Left renal cortex interstitium (tissue), 4 donors: ENCODE results near the gene PAM16. TPM values are rescaled to one million over a fixed set of nuclear protein-coding genes. Genes with fewer than 3 reads are reported as not detected.
"Not testable (repeated sequence)": the region's sequence is repeated elsewhere in the genome, so short reads cannot be mapped to it uniquely, and the experiment has no call there.

Experiments used
- DNase-seq, 4 donors: peaks; one replicate each; pipeline ENCODE4 v3.0.0-alpha.2; 2013; ENCODE audit warnings: low read depth in 4 of 4, low spot score in 2 of 4, missing footprints in 1 of 4
- polyA plus RNA-seq, 4 donors: library from polyadenylated mRNA; unstranded; fragments of 120-200 nt; gene quantifications; one replicate each; pipeline ENCODE4 v1.2.1, GENCODE V29; 2013; ENCODE audit not compliant: insufficient read length in 4 of 4

The PAM16 gene
- polyA plus RNA-seq, 4 donors, result 16.7 to 34.2 (median 30.6) TPM

DNA sequence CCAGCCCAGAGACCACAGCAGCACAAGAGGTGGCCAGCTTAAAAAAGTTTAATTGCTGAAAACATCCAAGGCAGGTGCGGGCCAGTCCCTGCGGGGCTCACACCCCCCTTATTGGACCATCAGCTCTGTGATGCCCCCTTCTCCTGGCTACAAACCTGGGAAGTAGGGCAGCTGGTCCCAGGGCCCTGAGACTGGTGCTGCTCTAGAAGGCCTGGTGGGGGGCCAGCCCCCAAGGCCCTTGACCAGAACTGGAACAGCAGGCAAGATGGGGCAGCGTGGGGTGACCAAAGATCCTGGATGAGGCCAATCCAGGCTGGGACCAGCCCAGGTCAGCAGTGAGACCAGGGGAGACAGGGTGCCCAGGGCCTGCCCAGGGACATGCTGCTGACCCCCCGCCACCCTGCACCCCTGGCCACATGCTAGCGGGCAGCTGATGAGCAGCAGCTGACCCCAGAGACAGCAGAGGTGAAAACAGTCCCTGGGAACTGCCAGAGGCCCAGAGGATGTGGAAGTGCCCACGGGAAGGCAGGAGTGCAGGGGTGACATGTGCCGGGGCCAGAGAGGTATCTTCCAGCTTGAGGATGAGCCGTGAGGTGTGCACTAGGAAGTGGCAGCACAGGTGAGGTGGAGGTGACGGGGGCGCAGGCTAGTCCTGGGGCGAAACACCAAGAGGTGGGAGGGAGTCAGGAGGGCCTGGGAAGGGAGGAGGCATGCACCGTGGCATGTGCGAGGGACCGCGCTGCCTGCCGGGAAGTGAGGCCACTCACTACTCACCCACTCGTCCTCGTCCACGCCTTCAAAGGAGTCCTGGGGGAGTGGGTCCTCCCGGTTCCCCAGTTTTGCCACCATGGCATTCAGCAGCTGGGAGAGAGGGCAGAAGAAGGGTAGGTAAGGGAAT is 3.6 kb upstream of the PAM16 start:
- no peak for DNase-seq

DNA sequence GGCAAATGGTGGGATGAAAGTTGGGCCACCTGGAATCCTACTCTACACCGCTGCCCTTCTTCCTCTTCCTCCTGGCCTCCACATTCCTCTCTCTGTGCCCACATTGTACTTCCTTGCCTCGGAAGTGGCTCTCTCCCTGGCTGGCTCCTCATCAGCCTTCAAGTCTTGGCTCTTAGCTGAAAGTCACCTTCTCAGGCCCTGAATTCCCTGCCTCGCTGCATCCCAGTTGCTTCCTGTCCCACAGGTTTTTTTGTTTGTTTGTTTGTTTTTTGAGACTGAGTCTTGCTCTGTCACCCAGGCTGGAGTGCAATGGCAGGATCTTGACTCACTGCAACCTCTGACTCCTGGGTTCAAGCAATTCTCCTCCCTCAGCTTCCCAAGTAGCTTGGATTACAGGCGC is 2.6 kb upstream of the PAM16 start:
- DNase-seq, result no peak

DNA sequence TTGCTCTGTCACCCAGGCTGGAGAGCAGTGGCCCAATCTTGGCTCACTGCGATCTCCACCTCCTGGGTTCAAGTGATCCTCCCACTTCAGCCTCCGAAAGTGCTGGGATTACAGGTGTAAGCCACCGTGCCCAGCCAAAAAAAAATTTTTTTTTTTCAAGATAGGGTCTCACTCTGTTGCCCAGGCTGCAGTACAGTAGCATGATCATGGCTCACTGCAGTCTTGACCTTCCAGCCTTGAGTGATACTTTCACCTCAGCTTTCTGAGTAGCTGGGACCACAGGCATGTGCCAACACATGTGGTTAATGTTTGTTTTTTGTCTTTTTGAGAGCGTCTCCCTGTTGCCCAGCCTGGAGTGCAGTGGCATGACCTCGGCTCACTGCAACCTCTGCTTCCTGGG is 1.7 kb upstream of the PAM16 start:
- DNase-seq, result no peak

DNA sequence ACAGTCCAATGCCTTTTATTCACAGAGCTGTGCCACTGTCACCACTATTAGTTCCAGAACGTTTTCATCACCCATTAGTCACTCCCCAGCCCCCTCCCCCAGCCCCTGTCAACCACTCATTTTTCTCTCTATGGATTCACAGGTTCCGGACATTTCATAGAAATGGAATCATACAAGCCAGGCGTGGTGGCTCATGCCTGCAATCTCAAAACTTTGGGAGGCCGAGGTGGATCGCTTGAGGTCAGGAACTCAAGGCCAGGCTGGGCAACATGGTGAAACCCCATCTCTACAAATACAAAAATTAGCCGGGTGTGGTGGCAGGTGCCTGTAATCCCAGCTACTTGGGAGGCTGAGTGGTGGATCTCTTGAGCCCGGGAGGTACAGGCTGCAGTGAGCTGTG is 759 bp upstream of the PAM16 start:
- DNase-seq, result no peak

DNA sequence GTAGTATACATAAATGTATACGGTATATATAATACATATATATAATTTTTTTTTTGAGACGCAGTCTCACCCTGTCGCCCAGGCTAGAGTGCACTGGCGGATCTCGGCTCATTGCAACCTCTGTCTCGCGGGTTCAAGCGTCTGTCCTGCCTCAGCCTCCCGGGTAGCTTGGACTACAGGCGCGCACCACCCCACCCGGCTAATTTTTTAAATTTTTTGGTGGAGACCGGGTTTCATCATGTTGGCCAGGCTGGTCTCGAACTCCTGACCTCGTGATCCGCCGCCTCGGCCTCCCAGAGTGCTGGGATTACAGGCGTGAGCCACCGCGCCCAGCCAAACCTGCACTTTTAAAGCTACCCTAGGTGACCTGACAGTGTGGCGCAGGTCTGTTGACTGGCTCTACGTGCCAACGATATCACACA is 745 bp downstream of the PAM16 start:
- DNase-seq, result no peak

DNA sequence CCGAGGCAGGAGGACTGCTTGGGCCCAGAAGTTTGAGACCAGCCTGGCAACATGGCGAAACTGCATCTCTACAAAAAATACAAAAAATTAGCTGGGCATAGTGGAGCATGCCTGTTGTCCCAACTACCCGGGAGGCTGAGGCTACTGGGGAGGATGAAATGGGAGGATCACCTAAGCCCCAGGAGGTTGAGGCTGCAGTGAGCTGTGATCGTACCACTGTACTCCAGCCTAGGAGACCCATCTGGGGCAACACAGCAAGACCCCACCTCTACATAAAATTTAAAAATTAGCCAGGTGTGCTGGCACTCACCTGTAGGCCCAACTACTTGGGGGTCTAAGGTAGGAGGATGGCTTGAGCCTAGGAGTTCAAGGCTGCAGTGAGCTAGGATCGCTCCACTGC is 1.8 kb downstream of the PAM16 start:
- DNase-seq, result no peak

DNA sequence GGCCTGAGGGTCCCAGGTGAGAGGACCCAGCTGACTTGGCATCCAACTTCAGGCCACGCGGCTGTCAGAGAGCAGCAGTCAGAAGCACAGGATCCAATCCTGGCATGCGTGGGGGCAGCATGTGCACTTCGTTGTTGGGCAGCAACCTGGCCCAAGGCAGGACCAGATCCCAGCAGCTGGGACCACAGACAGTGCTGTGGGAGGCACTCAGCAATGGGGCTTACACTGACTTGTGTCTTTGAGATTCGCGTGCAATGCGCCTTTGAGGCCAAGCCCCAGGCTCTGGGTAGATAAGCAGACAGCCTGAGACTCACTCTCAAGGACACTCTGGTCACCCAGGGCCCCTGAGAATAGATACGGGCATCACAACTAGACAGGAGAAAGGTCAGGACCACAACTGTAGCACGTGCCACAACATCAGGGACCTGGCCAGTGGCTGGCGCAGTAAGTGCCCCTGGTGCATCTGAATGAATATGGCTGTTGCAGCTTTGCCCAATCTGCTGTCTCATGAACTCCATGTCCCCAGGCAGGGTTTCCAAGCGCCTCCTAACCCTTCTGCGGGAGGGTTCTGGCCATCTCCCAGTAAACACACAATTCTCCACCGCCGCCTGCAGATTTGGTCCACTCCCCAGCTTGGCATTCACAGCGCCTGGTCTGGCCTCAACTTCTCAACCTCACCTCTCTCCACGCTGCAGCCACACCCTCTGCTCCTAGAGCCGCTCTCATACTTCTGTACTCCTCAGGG is 3.2 kb downstream of the PAM16 start:
- no peak for DNase-seq

DNA sequence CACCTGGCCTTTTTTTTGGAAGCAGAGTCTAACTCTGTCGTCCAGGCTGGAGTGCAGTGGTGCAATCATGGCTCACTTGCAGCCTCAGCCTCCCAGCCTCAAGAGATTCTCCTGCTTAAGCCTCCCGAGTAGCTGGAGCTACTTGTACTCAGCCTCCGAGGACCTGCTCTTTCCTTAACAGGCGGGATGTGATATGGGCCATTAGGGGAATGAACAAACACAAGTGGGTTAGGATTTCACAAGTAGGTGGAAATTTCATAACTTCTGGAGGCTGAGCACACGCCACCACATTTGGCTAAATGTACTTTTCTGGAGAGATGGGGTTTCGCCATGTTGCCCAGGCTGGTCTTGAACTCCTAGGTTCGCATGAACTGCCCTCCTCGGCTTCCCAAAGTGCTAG is 4.1 kb downstream of the PAM16 start:
- DNase-seq, result no peak

DNA sequence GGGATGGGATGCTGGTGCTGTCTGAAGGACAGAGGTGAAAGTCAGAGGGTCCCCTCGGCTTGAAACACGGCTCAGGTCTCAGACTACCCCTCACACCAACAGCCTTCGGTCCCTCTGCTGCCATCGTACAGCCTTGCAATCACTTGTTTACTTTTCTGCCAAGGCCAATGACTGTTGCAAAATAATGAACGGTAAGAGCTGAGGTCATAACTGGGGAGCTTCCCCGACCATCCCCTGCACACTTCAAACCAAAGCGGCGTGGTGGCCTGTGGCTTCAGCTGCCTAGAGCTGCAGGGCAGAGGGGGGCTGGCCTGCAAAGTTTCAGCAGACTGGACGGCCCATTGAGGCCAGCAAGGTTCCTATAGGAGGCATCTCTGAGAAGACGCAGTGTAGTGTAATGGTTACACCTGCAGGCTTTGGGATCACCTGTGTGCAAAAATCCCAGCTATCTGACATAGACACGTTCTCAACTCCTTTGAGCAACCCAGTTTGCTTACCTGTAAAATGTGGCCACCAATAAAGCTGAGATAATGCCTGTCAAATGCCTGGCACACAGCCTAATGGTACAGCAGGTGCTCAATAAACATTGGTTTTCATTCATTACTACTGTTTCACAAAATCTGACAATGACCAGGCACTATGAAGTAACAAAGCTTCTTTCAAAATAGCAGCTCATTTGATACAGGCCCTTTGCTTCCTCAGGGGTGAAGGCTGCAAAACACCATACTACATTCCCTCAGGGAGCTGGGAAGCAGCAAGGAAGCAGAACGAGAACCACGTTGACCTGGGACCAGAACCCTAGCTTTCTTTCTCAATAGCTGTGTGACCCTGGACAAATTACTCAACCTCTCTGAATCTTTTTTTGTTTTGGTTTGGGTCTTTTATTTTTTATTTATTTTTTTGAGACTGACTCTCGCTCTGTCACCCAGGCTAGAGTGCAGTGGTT is 5.0 kb downstream of the PAM16 start:
- DNase-seq, result no peak

DNA sequence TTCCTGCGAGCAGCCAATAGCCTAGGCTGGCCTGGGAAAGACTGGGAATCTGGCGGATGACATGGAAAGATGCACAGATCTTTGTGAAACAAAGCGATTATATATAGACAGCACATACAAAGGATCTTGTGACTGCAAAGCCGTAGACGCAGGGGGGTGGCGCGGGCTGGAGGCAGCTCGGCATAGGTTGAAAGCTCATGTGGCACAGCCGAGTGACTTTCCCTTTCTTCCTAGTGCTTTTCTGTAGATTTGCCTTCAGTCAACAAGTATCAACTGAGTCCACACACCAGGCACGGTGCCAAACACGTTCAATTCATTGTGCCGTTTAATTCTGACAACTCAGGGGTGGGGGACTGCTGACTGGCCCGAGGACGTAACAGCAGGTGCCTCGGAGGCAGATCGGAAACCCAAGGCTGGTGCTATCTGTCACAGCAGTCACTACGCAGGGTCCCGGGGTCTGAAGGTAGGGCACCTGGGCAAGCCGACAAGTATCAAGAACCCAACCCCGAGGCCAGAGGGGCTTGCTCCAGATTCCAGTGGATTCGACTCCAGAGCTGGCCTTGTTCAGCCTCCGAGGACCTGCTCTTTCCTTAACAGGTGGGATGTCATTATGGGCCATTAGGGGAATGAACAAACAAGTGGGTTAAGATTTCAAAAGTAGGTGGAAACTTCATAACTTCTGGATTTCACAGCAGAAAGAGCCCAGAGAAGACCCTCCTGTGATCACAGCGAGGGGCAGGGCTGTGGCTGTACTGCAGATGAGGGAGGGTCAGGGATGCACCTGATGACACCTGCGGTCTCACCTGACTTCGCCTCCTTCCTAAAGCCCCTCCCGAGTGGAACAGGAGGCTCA is 5.9 kb downstream of the PAM16 start:
- DNase-seq, result no peak

DNA sequence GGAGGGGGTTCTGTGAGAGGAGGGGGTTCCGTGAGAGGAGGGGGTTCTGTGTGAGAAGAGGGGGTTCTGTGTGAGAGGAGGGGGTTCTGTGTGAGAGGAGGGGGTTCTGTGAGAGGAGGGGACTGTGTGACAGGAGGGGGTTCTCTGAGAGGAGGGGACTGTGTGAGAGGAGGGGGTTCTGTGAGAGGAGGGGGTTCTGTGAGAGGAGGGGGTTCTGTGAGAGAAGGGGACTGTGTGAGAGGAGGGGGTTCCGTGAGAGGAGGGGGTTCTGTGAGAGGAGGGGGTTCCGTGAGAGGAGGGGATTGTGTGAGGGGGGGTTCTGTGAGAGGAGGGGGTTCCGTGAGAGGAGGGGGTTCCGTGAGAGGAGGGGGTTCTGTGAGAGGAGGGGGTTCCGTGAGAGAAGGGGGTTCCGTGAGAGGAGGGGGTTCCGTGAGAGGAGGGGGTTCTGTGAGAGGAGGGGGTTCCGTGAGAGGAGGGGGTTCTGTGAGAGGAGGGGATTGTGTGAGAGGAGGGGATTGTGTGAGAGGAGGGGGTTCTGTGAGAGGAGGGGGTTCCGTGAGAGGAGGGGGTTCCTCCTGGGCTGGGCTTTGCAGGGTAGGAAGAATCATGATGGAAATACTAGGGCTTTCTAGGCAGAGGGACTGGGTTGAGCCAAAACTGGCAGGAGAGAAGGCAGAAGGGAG is 6.7 kb downstream of the PAM16 start:
- DNase-seq, result not testable (repeated sequence)

DNA sequence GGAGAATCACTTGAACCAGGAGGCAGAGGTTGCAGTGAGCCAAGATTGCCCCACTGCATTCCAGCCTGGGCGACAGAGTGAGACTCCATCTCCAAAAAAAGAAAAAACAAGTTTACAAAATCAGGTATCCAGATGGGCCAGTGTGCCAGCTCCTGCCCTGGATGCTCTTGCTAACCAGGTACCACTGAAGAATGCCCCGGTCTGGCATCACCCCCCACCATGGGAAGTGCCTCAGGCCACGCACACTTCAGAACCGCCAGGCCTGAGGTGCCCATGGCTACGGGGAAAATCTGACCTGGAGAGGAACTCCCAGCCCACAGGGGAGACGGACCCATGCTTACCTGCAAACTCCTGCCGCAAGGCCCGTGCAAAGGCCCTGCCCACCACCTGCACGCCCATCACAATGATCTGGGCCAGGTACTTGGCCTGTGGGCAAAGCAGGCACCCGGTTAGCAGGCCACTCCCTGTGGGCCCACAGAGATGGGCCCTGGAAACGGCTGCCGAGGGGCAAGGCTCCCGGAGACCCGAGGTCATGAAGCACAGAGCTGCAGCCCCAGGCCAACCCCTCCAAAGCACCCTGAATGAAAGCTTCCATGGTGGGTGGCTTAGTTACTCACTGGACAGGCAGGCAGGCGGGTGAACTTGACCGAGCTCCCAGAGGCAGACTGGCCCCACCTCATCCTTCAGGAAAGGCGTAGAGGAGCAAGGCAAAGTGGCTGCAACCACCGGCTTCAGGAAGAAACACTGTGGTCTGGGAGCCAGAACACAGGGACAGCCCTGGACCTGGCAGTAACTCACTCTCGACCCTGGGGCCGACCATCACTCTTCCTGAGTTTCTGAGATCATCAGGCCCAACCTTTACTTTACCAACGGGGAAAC is 8.0 kb downstream of the PAM16 start:
- no peak for DNase-seq

DNA sequence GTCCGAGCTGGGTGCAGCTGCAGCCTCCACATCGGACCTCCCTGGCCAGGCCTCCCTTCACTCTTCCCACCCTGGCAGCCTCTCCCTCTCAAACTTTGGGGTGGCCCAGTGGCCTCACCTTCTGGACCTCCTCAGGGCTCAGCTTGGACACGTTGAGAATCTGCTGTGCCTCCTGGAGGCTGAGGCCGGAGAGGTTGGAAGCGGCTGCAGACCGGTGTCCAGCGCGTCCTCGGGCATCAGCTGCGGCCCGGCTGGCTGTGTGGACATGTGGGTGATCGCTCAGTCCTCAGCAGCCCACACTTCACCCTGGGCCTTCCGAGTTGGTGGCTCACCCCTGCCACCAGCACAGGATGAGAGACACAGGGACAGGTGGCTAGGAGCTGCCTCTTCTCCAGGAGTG is 9.9 kb downstream of the PAM16 start:
- no peak for DNase-seq

DNA sequence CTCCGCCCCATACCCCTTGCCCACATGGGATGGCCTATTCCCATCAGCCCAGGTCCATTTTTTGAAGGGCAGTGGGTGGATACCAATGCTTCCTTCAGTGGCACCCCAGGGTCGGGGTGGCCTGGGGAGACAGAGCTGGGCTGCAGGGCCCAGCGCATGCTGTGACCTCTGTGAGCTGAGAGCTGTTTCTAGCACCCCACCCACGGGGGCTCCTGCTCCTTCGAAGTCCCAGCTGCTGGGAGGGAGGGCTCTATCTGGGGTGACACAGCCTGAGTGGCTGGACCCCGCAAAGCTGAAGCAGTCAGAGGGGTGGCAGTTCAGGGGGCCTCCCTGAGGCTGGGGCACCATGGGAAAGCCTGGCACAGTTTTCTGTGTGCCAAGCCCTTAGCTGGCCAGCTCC is 10.7 kb downstream of the PAM16 start:
- DNase-seq, result no peak

DNA sequence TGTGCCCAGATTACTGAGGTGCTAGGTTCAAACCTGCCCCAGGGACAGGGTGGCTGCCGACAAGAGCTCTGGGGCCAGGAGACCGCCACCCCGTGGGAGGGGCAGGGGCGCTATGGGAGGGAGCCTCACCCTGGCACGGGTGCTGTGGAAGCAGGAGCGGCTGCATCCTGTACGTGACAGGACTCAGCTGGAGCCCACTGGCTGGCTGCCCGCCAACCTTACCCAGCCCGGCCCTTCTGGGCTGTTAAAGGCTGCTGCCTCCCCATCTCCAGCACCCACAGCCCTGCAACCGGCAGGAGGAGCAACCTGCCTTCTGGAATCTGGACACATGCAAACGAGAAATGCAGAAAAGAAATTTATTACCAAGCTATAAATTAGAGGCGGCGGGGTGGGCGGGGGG is 11.2 kb downstream of the PAM16 start:
- no peak for DNase-seq

DNA sequence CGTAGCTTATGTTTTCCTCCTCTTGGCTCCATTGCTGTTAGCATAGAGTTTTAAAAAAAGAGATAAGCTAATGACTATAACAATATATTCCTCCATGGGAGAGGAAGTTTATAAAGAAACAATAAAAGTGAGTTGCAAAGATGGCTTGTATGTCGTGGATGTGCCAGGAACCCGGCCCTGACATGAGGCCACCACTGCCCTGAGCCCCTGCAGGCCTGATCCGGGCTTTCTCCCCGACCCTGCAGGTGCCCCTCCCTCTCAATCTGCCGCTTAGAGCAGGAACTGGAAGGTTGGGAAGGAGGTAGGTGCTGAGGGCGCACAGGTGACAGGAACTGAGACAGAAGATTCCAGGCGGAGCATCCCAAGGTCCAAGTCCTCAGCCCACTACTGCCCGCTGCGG is 11.7 kb downstream of the PAM16 start:
- DNase-seq, result no peak

DNA sequence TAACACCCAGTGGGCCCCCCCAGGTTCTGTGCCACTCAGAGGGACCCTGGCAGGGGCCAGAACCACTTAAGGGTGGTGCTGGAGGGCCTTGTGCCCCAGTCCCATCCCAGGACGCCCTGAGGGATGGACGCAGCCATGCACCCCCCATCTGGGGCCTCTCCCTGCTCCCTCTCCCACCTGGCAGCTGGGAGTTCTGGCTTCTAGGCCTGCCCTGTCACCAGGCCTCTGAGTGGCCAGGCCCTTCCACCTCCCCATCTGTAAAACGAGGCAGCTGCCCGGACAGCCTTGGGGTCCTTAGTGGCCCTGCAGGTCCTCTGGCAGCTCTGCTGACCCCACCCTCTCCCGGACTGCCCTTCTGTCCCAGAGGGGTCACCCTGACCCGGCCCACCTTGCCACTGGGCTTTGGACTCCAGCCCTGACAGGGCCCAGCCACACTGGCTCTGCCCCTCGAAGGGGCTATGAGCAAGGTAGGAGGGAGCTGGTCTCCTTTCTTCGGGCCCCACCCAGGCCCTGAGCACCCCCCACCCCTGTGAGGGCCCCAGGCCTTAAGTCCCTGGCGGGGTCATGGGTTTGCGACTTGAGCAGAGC is 12.3 kb downstream of the PAM16 start:
- no peak for DNase-seq

DNA sequence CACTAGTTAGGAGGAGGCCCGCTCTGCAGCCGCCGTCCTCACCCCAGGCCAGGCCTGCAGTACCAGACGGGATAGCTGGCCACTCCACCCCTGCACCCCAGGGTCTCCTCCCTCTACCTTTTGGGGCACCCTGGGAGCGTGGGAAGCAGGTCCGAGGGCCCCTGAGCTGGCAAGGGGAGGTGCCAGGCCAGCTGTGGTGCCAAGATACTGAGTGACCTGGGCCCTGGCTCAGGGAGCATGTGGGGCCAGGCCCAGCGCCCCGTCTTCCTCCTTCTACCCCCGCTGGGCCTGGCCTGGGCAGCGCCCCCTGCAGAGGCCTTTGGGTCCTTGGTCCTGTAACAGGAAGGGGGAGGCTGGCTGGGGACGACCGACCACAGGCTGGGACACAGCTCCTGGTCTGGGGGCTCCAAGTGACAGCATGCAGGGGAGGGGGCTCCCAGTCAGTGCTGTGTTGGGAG is 13.0 kb downstream of the PAM16 start:
- DNase-seq, result no peak
